Common myeloid progenitor, CD34-positive (primary cell): Measurements from ENCODE around the gene DPYSL4.

ENCODE experiments used
- CTCF ChIA-PET: fragments of 350-600 bp; sonication (Branson Sonifier 250); formaldehyde crosslinking; loops from one replicate; lab custom pipeline; 2021; ENCODE audit warnings: antibody characterized with exemption; lab: Charles Lee
- POLR2A ChIA-PET: fragments of 350-600 bp; sonication (Branson Sonifier 250); formaldehyde crosslinking; loops from one replicate; lab custom pipeline; 2021; ENCODE audit warnings: antibody characterized with exemption; lab: Charles Lee
- DNase-seq, 3 donors: peaks; one replicate each; pipeline versions ENCODE4 v3.0.0 to v3.0.0-alpha.2; 2013
- H3K27ac ChIP-seq, 2 experiments: 1 replicate in 1 of 2; 2 replicates in 1 of 2; pipeline ENCODE4 v1.7.0; 2013; ENCODE audit warnings: inconsistent platforms in 2 of 2, low read length in 2 of 2, mild to moderate bottlenecking in 2 of 2, low read depth in 1 of 2, moderate library complexity in 1 of 2; ENCODE audit not compliant: severe bottlenecking in 2 of 2, insufficient read depth in 1 of 2, poor library complexity in 1 of 2
- H3K27me3 ChIP-seq, 5 experiments: replicated peaks in 2 of 5; 1 replicate in 3 of 5; 2 replicates in 2 of 5; pipeline versions ENCODE4 v1.6.1 to v1.7.0; 2013; ENCODE audit warnings: low read length in 4 of 5, mild to moderate bottlenecking in 2 of 5, moderate library complexity in 2 of 5, inconsistent platforms in 1 of 5; ENCODE audit not compliant: insufficient read depth in 5 of 5, control insufficient read depth in 4 of 5
- H3K36me3 ChIP-seq, 4 experiments: 1 replicate in 2 of 4; 2 replicates in 2 of 4; pipeline versions ENCODE4 v1.6.1 to v1.7.0; 2013; ENCODE audit warnings: low read length in 3 of 4, control low read depth in 1 of 4, mild to moderate bottlenecking in 1 of 4; ENCODE audit not compliant: control insufficient read depth in 4 of 4, insufficient read depth in 4 of 4
- H3K4me1 ChIP-seq, 4 experiments: 1 replicate in 3 of 4; 2 replicates in 1 of 4; pipeline versions ENCODE4 v1.6.1 to v1.7.1; 2013; ENCODE audit warnings: low read length in 3 of 4, mild to moderate bottlenecking in 3 of 4, control low read depth in 1 of 4, inconsistent platforms in 1 of 4, moderate library complexity in 1 of 4; ENCODE audit not compliant: control insufficient read depth in 4 of 4, insufficient read depth in 4 of 4; ENCODE audit errors: control extremely low read depth in 1 of 4
- H3K4me3 ChIP-seq, 7 experiments: 1 replicate in 4 of 7; 2 replicates in 3 of 7; pipeline versions ENCODE4 v1.5.1 to v1.7.0; 2013; ENCODE audit warnings: mild to moderate bottlenecking in 7 of 7, low read length in 6 of 7, moderate library complexity in 6 of 7, inconsistent platforms in 2 of 7, low read depth in 2 of 7, control low read depth in 1 of 7; ENCODE audit not compliant: insufficient read depth in 4 of 7, control insufficient read depth in 1 of 7; ENCODE audit errors: extremely low read depth in 1 of 7
- H3K9me3 ChIP-seq, 5 experiments: 1 replicate in 4 of 5; 2 replicates in 1 of 5; pipeline versions ENCODE4 v1.6.1 to v1.7.1; 2013; ENCODE audit warnings: low read length in 4 of 5, mild to moderate bottlenecking in 2 of 5, inconsistent platforms in 1 of 5, low read depth in 1 of 5, moderate library complexity in 1 of 5; ENCODE audit not compliant: control insufficient read depth in 4 of 5, insufficient read depth in 2 of 5; ENCODE audit errors: control extremely low read depth in 1 of 5
- WGBS: methylation state at CpG from one replicate; pipeline ENCODE4 v1.1.5; 2013; ENCODE audit not compliant: insufficient coverage; 5-methylcytosine and 5-hydroxymethylcytosine counted together

DPYSL4 gene

GRCh38 chr10:132223156-132223590 lies 36.4 kb downstream of the DPYSL4 start:
- no peak overlapping the region for H3K27ac ChIP-seq
- ChIA-PET CTCF (interaction anchor here (1.0 to 1.8 kb wide), 7 partner anchors 10 to 237 kb away, joined by 3 to 11 read pairs (median 3); no protein-coding TSS in a partner anchor), POLR2A (no interaction called here)
- peaks cover 0 to 5% (median 2%) of the 10 kb centered on the region in 4 experiments for H3K4me1 ChIP-seq
- H3K27me3 ChIP-seq, result no peaks in the 10 kb centered on the region
- peaks cover 0 to 5% (median 4%) of the 10 kb centered on the region in 4 experiments for H3K36me3 ChIP-seq
- H3K9me3 ChIP-seq, result peaks cover 0 to 6% (median 0%) of the 10 kb centered on the region in 5 experiments
- WGBS, result 42% methylated on average over 16 of the region's 16 CpGs
- peak; percentile 74 to 85 (median 83) for DNase-seq
- no peak overlapping the region for H3K4me3 ChIP-seq

- Histone ChIP-seq H3K36me3 (peaks cover 0 to 5% (median 3%) of the 10 kb centered on the region in 4 experiments), H3K27me3 (no peaks in the 10 kb centered on the region), H3K27ac (no peak overlapping the region), H3K4me3 (no peak overlapping the region), H3K9me3 (peaks cover 0 to 2% (median 0%) of the 10 kb centered on the region in 5 experiments), H3K4me1 (peaks cover 0 to 5% (median 2%) of the 10 kb centered on the region in 4 experiments)
- no peak for DNase-seq
- WGBS, result 96% methylated on average over 23 of the region's 23 CpGs
- ChIA-PET POLR2A (no interaction called here), CTCF (interaction anchor here (1.0 to 1.8 kb wide), 8 partner anchors 11 to 230 kb away, joined by 3 to 11 read pairs (median 4); no protein-coding TSS in a partner anchor)
These were observed 37.0 kb downstream of the DPYSL4 start for GRCh38 chr10:132223611-132224342.

GRCh38 chr10:132224343-132225072 lies 37.8 kb downstream of the DPYSL4 start:
- Histone ChIP-seq H3K4me3 (no peak overlapping the region), H3K27ac (no peak overlapping the region), H3K9me3 (no peaks in the 10 kb centered on the region), H3K4me1 (peaks cover 0 to 8% (median 4%) of the 10 kb centered on the region in 4 experiments), H3K27me3 (no peaks in the 10 kb centered on the region), H3K36me3 (peaks cover 0 to 5% (median 3%) of the 10 kb centered on the region in 4 experiments)
- no peak for DNase-seq
- ChIA-PET POLR2A (interaction anchor here (1.0 kb wide), 1 partner anchor 227 kb away, joined by 4 read pairs; no protein-coding TSS in a partner anchor), CTCF (interaction anchor here (1.2 to 1.8 kb wide), 7 partner anchors 10 to 229 kb away, joined by 3 to 11 read pairs (median 4); no protein-coding TSS in a partner anchor)
- WGBS, result 96% methylated on average over 17 of the region's 20 CpGs

GRCh38 chr10:132225073-132225848 lies 38.5 kb downstream of the DPYSL4 start:
- POLR2A ChIA-PET, result interaction anchor here (1.0 kb wide), 1 partner anchor 226 kb away, joined by 4 read pairs; no protein-coding TSS in a partner anchor
- Histone ChIP-seq H3K36me3 (peaks cover 0 to 5% (median 3%) of the 10 kb centered on the region in 4 experiments), H3K4me3 (no peak overlapping the region), H3K27ac (no peak overlapping the region), H3K4me1 (peaks cover 0 to 15% (median 11%) of the 10 kb centered on the region in 4 experiments), H3K27me3 (no peaks in the 10 kb centered on the region), H3K9me3 (no peaks in the 10 kb centered on the region)
- DNase-seq, result no peak
- CTCF ChIA-PET, result interaction anchor here (1.4 to 1.7 kb wide), 3 partner anchors 9 to 228 kb away, joined by 4 to 6 read pairs (median 6); no protein-coding TSS in a partner anchor
- 95% methylated on average over 20 of the region's 25 CpGs for WGBS

- Histone ChIP-seq H3K4me1 (peaks cover 0 to 20% (median 16%) of the 10 kb centered on the region in 4 experiments), H3K27ac (no peak overlapping the region), H3K4me3 (no peak overlapping the region), H3K27me3 (no peaks in the 10 kb centered on the region), H3K9me3 (no peaks in the 10 kb centered on the region), H3K36me3 (peaks cover 0 to 5% (median 3%) of the 10 kb centered on the region in 4 experiments)
- 97% methylated on average over 8 of the region's 8 CpGs for WGBS
- no peak for DNase-seq
- CTCF ChIA-PET, result interaction anchor here (1.3 kb wide), 1 partner anchor 84 kb away, joined by 3 read pairs; no protein-coding TSS in a partner anchor
- POLR2A ChIA-PET, result no interaction called here
These were observed 39.1 kb downstream of the DPYSL4 start for GRCh38 chr10:132225849-132226205.

GRCh38 chr10:132226586-132227405 lies 40.0 kb downstream of the DPYSL4 start:
- ChIA-PET POLR2A (no interaction called here), CTCF (interaction anchor here (0.8 to 1.3 kb wide), 3 partner anchors 83 to 127 kb away, joined by 3 read pairs; no protein-coding TSS in a partner anchor)
- no peak for DNase-seq
- Histone ChIP-seq H3K9me3 (no peaks in the 10 kb centered on the region), H3K4me1 (peaks cover 0 to 30% (median 26%) of the 10 kb centered on the region in 4 experiments), H3K36me3 (peaks cover 0 to 5% (median 3%) of the 10 kb centered on the region in 4 experiments), H3K4me3 (no peak overlapping the region), H3K27ac (no peak overlapping the region), H3K27me3 (no peaks in the 10 kb centered on the region)
- WGBS, result 92% methylated on average over 25 of the region's 27 CpGs
